RWPE2 (cell line): ENCODE results near the gene G2E3.
A peak's percentile ranks its signal among the peaks of the same experiment; 100 is the strongest.

ENCODE experiments used
- ATAC-seq: fragments of 200-7000 bp; cut with Tn5 transposase; 3 replicates; pipeline ENCODE4 v1.9.1; 2021; ENCODE audit warnings: low read depth
- DNase-seq: peaks from one replicate; pipeline ENCODE4 v3.0.0-alpha.2; 2020; ENCODE audit warnings: low spot score
- H3K27ac ChIP-seq: fragments of 450-650 bp; 2 replicates; pipeline ENCODE4 v1.5.1; 2017; ENCODE audit warnings: mild to moderate bottlenecking; ENCODE audit not compliant: poor library complexity, severe bottlenecking
- H3K27me3 ChIP-seq: fragments of 250-450 bp; sonication (Bioruptor Pico); 2 replicates; pipeline ENCODE4 v1.5.1; 2021; ENCODE audit warnings: mild to moderate bottlenecking, moderate library complexity; ENCODE audit not compliant: insufficient read depth, poor library complexity, severe bottlenecking
- H3K36me3 ChIP-seq: fragments of 250-450 bp; sonication (Bioruptor Pico); 2 replicates; pipeline ENCODE4 v1.5.1; 2020; ENCODE audit warnings: low read depth, mild to moderate bottlenecking, moderate library complexity
- H3K4me1 ChIP-seq: fragments of 250-450 bp; sonication (Bioruptor Pico); 2 replicates; pipeline ENCODE4 v1.5.1; 2021; ENCODE audit warnings: mild to moderate bottlenecking, moderate library complexity; ENCODE audit not compliant: insufficient read depth, poor library complexity, severe bottlenecking
- H3K4me3 ChIP-seq: fragments of 250-450 bp; sonication (Bioruptor Pico); 2 replicates; pipeline ENCODE4 v1.5.1; 2021; ENCODE audit warnings: mild to moderate bottlenecking, moderate library complexity; ENCODE audit not compliant: severe bottlenecking
- H3K9me3 ChIP-seq: fragments of 250-450 bp; sonication (Bioruptor Pico); 2 replicates; pipeline ENCODE4 v1.5.1; 2021; ENCODE audit warnings: mild to moderate bottlenecking, moderate library complexity; ENCODE audit not compliant: severe bottlenecking
- TF ChIP-seq, protein P1 (sequence below): fragments of 450-650 bp; IDR thresholded peaks from one replicate; pipeline ENCODE4 v1.5.1; 2017; ENCODE audit warnings: mild to moderate bottlenecking, moderate library complexity; ENCODE audit not compliant: poor library complexity, severe bottlenecking

The G2E3 gene

DNA sequence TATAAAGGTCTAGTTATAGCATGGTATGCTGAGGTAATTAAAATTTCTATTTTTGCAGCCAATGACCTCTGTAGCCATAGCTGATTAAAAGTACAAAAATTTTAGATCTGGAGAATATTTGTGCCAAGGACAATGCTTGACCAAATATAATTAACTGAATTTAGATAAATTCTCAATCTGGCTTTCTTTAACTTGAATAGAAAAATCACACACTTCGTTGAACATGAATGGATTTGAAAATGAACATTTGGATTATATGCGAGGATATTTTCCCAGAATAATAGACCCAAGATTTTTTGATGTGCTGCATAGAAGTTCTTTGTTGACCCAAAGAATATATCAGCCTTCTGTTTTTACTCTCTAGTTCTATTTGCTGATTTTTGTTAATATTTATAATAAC, 38.4 kb upstream of the G2E3 start:
- peaks cover 10% of the 10 kb centered on the region for H3K4me1 ChIP-seq
- DNase-seq (no peak), ATAC-seq (no peak)
- TF ChIP-seq, protein P1, sequence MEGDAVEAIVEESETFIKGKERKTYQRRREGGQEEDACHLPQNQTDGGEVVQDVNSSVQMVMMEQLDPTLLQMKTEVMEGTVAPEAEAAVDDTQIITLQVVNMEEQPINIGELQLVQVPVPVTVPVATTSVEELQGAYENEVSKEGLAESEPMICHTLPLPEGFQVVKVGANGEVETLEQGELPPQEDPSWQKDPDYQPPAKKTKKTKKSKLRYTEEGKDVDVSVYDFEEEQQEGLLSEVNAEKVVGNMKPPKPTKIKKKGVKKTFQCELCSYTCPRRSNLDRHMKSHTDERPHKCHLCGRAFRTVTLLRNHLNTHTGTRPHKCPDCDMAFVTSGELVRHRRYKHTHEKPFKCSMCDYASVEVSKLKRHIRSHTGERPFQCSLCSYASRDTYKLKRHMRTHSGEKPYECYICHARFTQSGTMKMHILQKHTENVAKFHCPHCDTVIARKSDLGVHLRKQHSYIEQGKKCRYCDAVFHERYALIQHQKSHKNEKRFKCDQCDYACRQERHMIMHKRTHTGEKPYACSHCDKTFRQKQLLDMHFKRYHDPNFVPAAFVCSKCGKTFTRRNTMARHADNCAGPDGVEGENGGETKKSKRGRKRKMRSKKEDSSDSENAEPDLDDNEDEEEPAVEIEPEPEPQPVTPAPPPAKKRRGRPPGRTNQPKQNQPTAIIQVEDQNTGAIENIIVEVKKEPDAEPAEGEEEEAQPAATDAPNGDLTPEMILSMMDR = no peak
- H3K36me3 ChIP-seq = no peaks in the 10 kb centered on the region
- no peaks in the 10 kb centered on the region for H3K9me3 ChIP-seq
- no peaks in the 10 kb centered on the region for H3K27me3 ChIP-seq
- H3K4me3 ChIP-seq = no peak overlapping the region
- no peak overlapping the region for H3K27ac ChIP-seq

DNA sequence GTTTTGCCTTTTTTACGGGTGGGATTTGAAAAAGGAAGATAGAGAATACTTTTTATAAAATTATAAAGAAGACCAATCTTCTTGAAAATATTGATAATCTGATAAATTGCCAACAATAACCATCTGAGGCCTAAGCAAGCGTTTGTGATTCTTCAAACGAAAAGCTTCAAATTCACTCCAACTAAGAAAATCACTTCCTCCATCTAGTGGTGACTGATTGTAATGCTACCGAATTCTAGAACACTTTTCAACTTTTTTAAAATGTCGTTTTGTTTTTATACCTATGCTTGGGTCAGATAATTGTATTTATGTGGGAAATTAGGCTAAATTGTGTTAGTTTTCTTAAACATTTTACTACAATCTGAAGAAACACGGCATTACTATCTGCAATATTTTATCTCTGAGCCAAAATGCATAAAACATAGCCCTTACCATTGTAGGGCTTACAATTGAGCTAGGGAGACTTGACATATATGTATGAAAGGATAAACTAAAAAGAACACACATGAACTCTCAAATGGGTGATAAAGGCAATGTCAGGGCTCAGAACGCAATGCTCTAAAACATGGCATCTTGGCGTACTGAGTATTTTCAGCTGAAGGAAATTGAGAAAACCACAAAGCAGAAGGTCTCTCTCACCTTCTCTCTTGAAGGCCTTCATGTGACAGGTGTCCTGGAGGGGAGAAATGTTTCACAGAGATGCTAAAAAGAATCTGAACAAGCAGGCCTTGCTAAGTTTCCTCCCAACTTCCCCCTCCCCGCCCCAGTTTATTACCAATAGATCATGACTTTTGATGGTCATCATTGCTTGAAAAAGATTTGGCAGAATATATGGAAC, 36.8 kb upstream of the G2E3 start:
- TF ChIP-seq, protein P1 = peak; percentile 94
- ATAC-seq = 0 out of 3 replicates have a peak, but pooled peaks have one; percentile 29
- Histone ChIP-seq H3K27ac (no peak overlapping the region), H3K9me3 (no peaks in the 10 kb centered on the region), H3K4me1 (peaks cover 10% of the 10 kb centered on the region), H3K4me3 (no peak overlapping the region), H3K36me3 (no peaks in the 10 kb centered on the region), H3K27me3 (no peaks in the 10 kb centered on the region)
- DNase-seq = no peak

DNA sequence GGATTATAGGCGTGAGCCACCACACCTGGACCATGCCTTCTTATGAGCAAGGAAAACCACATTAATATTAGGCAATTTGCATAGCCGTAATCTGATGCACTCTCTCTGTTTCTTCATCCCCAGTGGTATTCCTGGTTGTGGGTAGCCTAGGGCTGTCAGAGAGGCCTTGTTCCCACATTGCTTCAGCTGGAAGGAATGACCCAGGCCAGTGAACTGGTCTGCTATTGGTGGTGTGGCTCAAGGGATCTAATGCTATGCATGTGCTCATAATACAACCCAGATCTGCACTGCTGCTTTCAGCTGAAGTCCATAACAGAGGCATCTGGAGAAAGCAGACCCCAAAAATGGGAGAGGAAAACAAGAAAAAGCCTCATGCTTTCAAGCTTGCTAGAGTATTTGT, 33.1 kb upstream of the G2E3 start:
- DNase-seq = no peak
- Histone ChIP-seq H3K36me3 (no peaks in the 10 kb centered on the region), H3K27ac (no peak overlapping the region), H3K4me3 (no peak overlapping the region), H3K9me3 (no peaks in the 10 kb centered on the region), H3K27me3 (no peaks in the 10 kb centered on the region), H3K4me1 (peaks cover 8% of the 10 kb centered on the region)
- TF ChIP-seq, protein P1 = no peak
- ATAC-seq = peak; percentile 80

DNA sequence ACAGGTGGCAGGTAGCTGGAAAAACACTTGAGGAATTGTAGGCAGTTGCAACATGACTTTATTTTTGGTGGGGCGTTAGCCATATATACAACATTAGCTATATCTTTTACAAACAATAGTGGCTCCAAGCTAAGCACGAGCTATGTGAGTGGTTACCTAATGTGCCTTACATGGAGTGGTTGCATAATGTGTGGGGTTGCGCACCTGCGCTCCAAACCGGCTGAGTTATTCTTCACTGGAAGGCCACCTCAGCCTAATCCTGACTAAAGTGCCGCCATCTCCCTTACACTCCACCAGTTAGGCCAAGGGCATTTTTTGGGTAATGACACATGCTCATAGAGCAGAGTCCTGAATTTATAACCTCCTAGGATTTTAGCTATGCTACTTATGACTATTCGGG, 31.8 kb upstream of the G2E3 start:
- Histone ChIP-seq H3K9me3 (no peaks in the 10 kb centered on the region), H3K4me1 (no peaks in the 10 kb centered on the region)
- no peak for ATAC-seq

More for the DNA sequence above, 31.8 kb upstream of the G2E3 start:
- H3K36me3 ChIP-seq = no peaks in the 10 kb centered on the region
- H3K4me3 ChIP-seq = no peak overlapping the region
- no peaks in the 10 kb centered on the region for H3K27me3 ChIP-seq
- DNase-seq = no peak
- no peak overlapping the region for H3K27ac ChIP-seq
- TF ChIP-seq, protein P1 = no peak
